ENCODE results near the gene DICER1. TPM values are rescaled to one million over a fixed set of nuclear protein-coding genes. Genes with fewer than 3 reads are reported as not detected.

The DICER1 gene
- total RNA-seq, 1 donor from 2014 or later = 66.4 TPM

DNA sequence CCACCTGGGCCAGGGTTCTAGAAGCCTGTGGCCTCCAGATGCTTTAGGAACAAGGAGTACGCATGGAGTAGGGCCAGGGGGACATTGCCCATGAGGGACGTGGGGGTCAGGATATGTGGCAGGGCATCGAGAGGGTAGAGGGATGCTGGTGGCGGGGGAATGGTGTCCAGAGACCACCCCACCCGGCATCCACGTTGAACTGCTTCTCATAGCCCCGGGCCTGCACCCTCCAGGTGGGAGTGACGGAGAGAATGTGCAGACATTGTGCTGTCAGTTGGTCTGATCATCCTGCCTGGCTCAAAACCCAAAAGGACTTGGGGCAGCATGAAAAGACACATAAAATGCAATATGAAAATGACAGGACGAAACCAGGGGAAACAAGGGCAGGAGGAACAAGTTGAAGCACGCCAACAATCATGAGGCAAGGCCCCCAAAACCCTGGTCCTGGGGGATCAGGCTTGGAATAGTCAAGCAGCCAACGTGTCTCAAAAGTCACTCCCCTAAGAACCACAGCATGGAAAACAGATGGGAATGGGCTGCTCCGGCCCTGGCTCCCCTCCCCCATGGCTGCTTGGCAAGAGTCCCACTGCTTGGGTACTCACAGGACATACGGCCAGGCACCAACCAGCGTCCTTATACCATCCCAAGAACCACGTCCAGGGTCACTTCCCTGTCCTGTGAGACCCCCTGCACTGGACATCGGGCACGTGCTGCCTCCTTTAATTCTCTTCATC lies 117.9 kb downstream of the DICER1 start:
- Histone ChIP-seq H3K4me3 (no peak overlapping the region), H3K9me3 (no peaks in the 10 kb centered on the region), H3K27ac (no peak overlapping the region), H3K4me1 (no peaks in the 10 kb centered on the region), H3K36me3 (no peaks in the 10 kb centered on the region), H3K27me3 (ENCODE audit: low read depth) (no peaks in the 10 kb centered on the region)
- TF ChIP-seq, protein P1, sequence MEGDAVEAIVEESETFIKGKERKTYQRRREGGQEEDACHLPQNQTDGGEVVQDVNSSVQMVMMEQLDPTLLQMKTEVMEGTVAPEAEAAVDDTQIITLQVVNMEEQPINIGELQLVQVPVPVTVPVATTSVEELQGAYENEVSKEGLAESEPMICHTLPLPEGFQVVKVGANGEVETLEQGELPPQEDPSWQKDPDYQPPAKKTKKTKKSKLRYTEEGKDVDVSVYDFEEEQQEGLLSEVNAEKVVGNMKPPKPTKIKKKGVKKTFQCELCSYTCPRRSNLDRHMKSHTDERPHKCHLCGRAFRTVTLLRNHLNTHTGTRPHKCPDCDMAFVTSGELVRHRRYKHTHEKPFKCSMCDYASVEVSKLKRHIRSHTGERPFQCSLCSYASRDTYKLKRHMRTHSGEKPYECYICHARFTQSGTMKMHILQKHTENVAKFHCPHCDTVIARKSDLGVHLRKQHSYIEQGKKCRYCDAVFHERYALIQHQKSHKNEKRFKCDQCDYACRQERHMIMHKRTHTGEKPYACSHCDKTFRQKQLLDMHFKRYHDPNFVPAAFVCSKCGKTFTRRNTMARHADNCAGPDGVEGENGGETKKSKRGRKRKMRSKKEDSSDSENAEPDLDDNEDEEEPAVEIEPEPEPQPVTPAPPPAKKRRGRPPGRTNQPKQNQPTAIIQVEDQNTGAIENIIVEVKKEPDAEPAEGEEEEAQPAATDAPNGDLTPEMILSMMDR (IDR thresholded peaks at IDR 0.05) = no peak
- intact Hi-C loops (cut with DNase I) = no loop called here
- DNase-seq (no peak), ATAC-seq (no peak)

DNA sequence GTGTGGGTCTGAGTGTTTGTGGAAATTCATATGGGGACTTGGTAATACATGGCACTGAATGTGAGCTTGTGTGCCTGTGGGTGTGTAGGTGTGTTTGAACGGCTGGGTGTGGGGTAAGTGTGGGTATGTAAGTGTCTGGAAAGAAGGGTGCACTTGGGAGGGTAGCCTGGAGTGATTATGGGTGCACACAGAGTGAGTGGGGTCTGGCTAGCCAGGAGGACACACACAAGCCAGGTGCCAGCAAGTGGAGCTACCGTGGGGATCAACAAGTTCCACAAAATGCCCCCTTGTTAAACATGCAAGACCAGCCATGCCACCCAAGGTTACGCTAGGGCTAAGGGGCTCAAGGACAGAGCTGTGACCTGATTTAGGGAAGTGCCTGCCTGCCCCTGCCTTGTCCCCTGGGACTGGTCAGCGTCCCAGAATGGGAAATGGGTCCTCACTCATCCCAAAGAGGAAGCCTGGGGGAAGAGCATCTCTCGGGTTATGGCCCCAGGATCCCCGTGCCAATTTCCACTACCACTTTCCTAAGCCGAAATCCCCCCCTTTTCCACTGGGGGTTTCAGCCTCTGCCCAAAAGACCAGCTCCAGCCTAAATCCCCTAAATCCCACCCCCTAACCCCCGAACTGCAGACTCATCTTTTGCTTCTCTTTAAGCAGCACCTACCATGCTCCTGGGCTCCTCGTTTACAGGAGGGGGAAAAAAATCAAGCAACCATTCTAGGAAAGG lies 118.6 kb downstream of the DICER1 start:
- Histone ChIP-seq H3K27me3 (ENCODE audit: low read depth) (no peaks in the 10 kb centered on the region), H3K4me1 (no peaks in the 10 kb centered on the region), H3K36me3 (no peaks in the 10 kb centered on the region), H3K9me3 (no peaks in the 10 kb centered on the region), H3K27ac (no peak overlapping the region), H3K4me3 (no peak overlapping the region)
- ATAC-seq = no peak
- intact Hi-C loops (cut with DNase I) = no loop called here
- TF ChIP-seq, protein P1 (IDR thresholded peaks at IDR 0.05) = no peak
- no peak for DNase-seq

DNA sequence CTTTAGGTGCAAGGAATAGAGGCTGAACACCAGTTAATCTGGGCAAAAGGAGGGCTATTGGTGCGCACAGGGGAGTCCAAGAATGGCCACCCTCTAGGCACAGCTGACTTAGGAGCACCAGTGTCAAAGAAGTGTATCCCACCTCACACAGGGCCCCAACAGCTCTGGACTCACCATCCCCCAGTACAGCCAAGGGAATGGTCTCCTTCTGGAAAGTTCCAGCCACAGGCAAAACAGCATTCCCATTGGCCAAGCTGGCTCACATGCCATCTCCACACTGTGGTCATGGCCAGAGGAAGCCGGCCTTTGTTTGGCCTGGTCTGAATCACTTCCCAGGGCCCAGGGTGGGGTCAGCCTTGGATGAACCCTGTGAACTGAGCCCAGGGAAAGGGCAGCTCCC lies 120.1 kb downstream of the DICER1 start:
- no peaks in the 10 kb centered on the region for H3K27me3 ChIP-seq (ENCODE audit: low read depth)
- no peaks in the 10 kb centered on the region for H3K4me1 ChIP-seq
- no peak overlapping the region for H3K27ac ChIP-seq
- DNase-seq (no peak), ATAC-seq (no peak)
- TF ChIP-seq, protein P1 (IDR thresholded peaks at IDR 0.05) = no peak
- H3K4me3 ChIP-seq = no peak overlapping the region
- H3K9me3 ChIP-seq = peaks cover 3% of the 10 kb centered on the region
- intact Hi-C loops (cut with DNase I) = no loop called here
- no peaks in the 10 kb centered on the region for H3K36me3 ChIP-seq

Small RNA genes within 50 kb of the gene (microRNA-seq; reads per million reads assigned to microRNA genes)
- gene MIR3173 (ENCODE audit: borderline number of aligned reads) = 2.0 reads per million

Other genes starting within 250 kb of the DICER1 start
- 26.8 TPM for gene CLMN, start 162.4 kb upstream of the DICER1 start, total RNA-seq